Chondrocyte (in vitro differentiated cells): ENCODE results near the gene YPEL3. TPM values are rescaled to one million over a fixed set of nuclear protein-coding genes. Genes with fewer than 3 reads are reported as not detected.

Experiments
- DNase-seq: peaks from one replicate; pipeline ENCODE4 v3.0.0; 2021; ENCODE audit warnings: mixed read lengths, low spot score
- H3K27ac Mint-ChIP-seq: one replicate; pipeline ENCODE4 v1.8.0; 2021; ENCODE audit warnings: mild to moderate bottlenecking, moderate library complexity, mixed read lengths; ENCODE audit not compliant: unreplicated experiment
- H3K27me3 Mint-ChIP-seq: 2 replicates; pipeline ENCODE4 v1.8.0; 2021; ENCODE audit warnings: low read depth, mixed read lengths
- H3K36me3 Mint-ChIP-seq: 2 replicates; pipeline ENCODE4 v1.8.0; 2021; ENCODE audit warnings: low read depth, mixed read lengths
- H3K4me1 Mint-ChIP-seq: 2 replicates; pipeline ENCODE4 v1.8.0; 2021; ENCODE audit warnings: low read depth, mild to moderate bottlenecking, mixed read lengths
- H3K4me3 Mint-ChIP-seq: one replicate; pipeline ENCODE4 v1.8.0; 2021; ENCODE audit warnings: mild to moderate bottlenecking, moderate library complexity, mixed read lengths; ENCODE audit not compliant: unreplicated experiment
- H3K9me3 Mint-ChIP-seq: 2 replicates; pipeline ENCODE4 v1.8.0; 2021; ENCODE audit warnings: low read depth, mixed read lengths
- CTCF ChIP-seq: fragments of 200-600 bp; sonication (generic); IDR thresholded peaks from 2 replicates; pipeline ENCODE4 v1.5.0; 2021; ENCODE audit warnings: antibody characterized with exemption, mild to moderate bottlenecking, moderate library complexity
- total RNA-seq: library from RNA; stranded (reverse); gene quantifications from 3 replicates; pipeline ENCODE4 v1.2.1, GENCODE V29; 2021

Gene YPEL3
- total RNA-seq, 1 donor from 2014 or later = 23.3 TPM

- H3K36me3 Mint-ChIP-seq = peaks cover 19% of the 10 kb centered on the region
- TF ChIP-seq CTCF = no peak
- peaks cover 7% of the 10 kb centered on the region for H3K4me1 Mint-ChIP-seq
Observed at GRCh38 chr16:30084816-30085159, 11.2 kb downstream of the YPEL3 start.

GRCh38 chr16:30084096-30084815 lies 11.8 kb downstream of the YPEL3 start:
- Mint-ChIP-seq H3K36me3 (peaks cover 19% of the 10 kb centered on the region), H3K4me1 (peaks cover 5% of the 10 kb centered on the region), H3K9me3 (no peaks in the 10 kb centered on the region), H3K27ac (no peak overlapping the region), H3K27me3 (no peaks in the 10 kb centered on the region), H3K4me3 (no peak overlapping the region)
- DNase-seq = no peak
- TF ChIP-seq CTCF = no peak

More at GRCh38 chr16:30084816-30085159, 11.2 kb downstream of the YPEL3 start:
- no peaks in the 10 kb centered on the region for H3K27me3 Mint-ChIP-seq
- H3K27ac Mint-ChIP-seq = no peak overlapping the region
- H3K4me3 Mint-ChIP-seq = no peak overlapping the region
- no peaks in the 10 kb centered on the region for H3K9me3 Mint-ChIP-seq
- DNase-seq = no peak

- Mint-ChIP-seq H3K27me3 (no peaks in the 10 kb centered on the region), H3K4me3 (no peak overlapping the region), H3K27ac (no peak overlapping the region), H3K9me3 (no peaks in the 10 kb centered on the region), H3K4me1 (peaks cover 4% of the 10 kb centered on the region), H3K36me3 (peaks cover 21% of the 10 kb centered on the region)
- no peak for TF ChIP-seq CTCF
- no peak for DNase-seq
Observed at GRCh38 chr16:30083216-30084055, 12.6 kb downstream of the YPEL3 start.

GRCh38 chr16:30082545-30083090 lies 13.4 kb downstream of the YPEL3 start:
- TF ChIP-seq CTCF = peak; percentile 52
- Mint-ChIP-seq H3K36me3 (peaks cover 22% of the 10 kb centered on the region), H3K4me1 (peaks cover 7% of the 10 kb centered on the region), H3K27ac (peak overlapping the region; percentile 70), H3K27me3 (no peaks in the 10 kb centered on the region), H3K4me3 (no peak overlapping the region), H3K9me3 (no peaks in the 10 kb centered on the region)
- no peak for DNase-seq

GRCh38 chr16:30079480-30079879 lies 16.5 kb downstream of the YPEL3 start:
- H3K36me3 Mint-ChIP-seq = peaks cover 22% of the 10 kb centered on the region

More at GRCh38 chr16:30079480-30079879, 16.5 kb downstream of the YPEL3 start:
- no peaks in the 10 kb centered on the region for H3K9me3 Mint-ChIP-seq
- H3K27ac Mint-ChIP-seq = no peak overlapping the region
- no peak overlapping the region for H3K4me3 Mint-ChIP-seq
- TF ChIP-seq CTCF = no peak
- peaks cover 33% of the 10 kb centered on the region for H3K4me1 Mint-ChIP-seq
- H3K27me3 Mint-ChIP-seq = no peaks in the 10 kb centered on the region
- DNase-seq = no peak
